Endothelial cell of umbilical vein (primary cell): ENCODE data around the gene OMA1. TPM values are rescaled to one million over a fixed set of nuclear protein-coding genes. Genes with fewer than 3 reads are reported as not detected.

Source experiments
- BruUV-seq: library from RNA; stranded (reverse); fragments of 400-500 nt; replicated peaks from 2 replicates; lab custom pipeline; 2021; lab: Mats Ljungman, UMichigan
- CTCF ChIA-PET: fragments of 300-600, 350-600 bp; sonication (Branson Sonifier 250); formaldehyde crosslinking; loops from one replicate; lab custom pipeline; 2021; ENCODE audit warnings: antibody characterized with exemption, inconsistent platforms; lab: Charles Lee
- POLR2A ChIA-PET: fragments of 300-600, 350-600 bp; sonication (Branson Sonifier 250); formaldehyde crosslinking; loops from one replicate; lab custom pipeline; 2021; ENCODE audit warnings: antibody characterized with exemption, inconsistent platforms; lab: Charles Lee
- DNase-seq: peaks from one replicate; pipeline ENCODE4 v3.0.0-alpha.2; 2011; ENCODE audit warnings: low read depth, low spot score
- FAIRE-seq: peaks from 2 replicates; lab custom pipeline; 2011; peaks lifted over from hg19 to GRCh38; lab: Jason Lieb, UNC
- H2AFZ ChIP-seq: 2 replicates; pipeline ENCODE4 v1.6.0; 2012; ENCODE audit warnings: low read depth, low read length, control low read depth, inconsistent platforms
- H3K27ac ChIP-seq: 2 replicates; pipeline ENCODE4 v1.5.1; 2011; ENCODE audit warnings: low read depth, mild to moderate bottlenecking, control low read depth, low read length, moderate library complexity; ENCODE audit not compliant: insufficient read depth
- H3K27me3 ChIP-seq, 2 experiments: 2 replicates each; pipeline versions ENCODE4 v1.6.0 to v1.6.1; 2011; ENCODE audit warnings: low read length in 2 of 2, mixed read lengths in 1 of 2; ENCODE audit not compliant: control insufficient read depth in 2 of 2, insufficient read depth in 2 of 2
- H3K36me3 ChIP-seq, 2 experiments: 2 replicates in 1 of 2; 3 replicates in 1 of 2; pipeline ENCODE4 v1.5.1; 2011; ENCODE audit warnings: low read length in 2 of 2, mild to moderate bottlenecking in 1 of 2, moderate library complexity in 1 of 2; ENCODE audit not compliant: control insufficient read depth in 2 of 2, insufficient read depth in 2 of 2; ENCODE audit errors: extremely low read depth in 1 of 2
- H3K4me1 ChIP-seq: 3 replicates; pipeline ENCODE4 v1.5.1; 2011; ENCODE audit warnings: mild to moderate bottlenecking, low read length; ENCODE audit not compliant: control insufficient read depth, insufficient read depth; ENCODE audit errors: extremely low read depth
- H3K4me2 ChIP-seq: 2 replicates; pipeline ENCODE4 v1.6.1; 2011; ENCODE audit warnings: low read length, control low read depth, mixed read lengths; ENCODE audit not compliant: insufficient read depth
- H3K4me3 ChIP-seq, 3 experiments: fragments of 200-600 bp in 1 of 3; sonication (generic), shearing (Covaris generic) in 1 of 3; replicated peaks in 1 of 3; 2 replicates each; pipeline ENCODE4 v1.5.1; 2011 to 2016; ENCODE audit warnings: control low read depth in 3 of 3, low read length in 3 of 3, mild to moderate bottlenecking in 2 of 3, inconsistent platforms in 1 of 3, low read depth in 1 of 3, moderate library complexity in 1 of 3; ENCODE audit not compliant: insufficient read depth in 1 of 3
- H3K79me2 ChIP-seq: 2 replicates; pipeline ENCODE4 v1.6.0; 2012; ENCODE audit warnings: low read length, inconsistent platforms; ENCODE audit not compliant: control insufficient read depth, insufficient read depth
- H3K9ac ChIP-seq: replicated peaks from 2 replicates; pipeline ENCODE3; 2011; ENCODE audit warnings: low read length, control low read depth; ENCODE audit not compliant: insufficient read depth; ENCODE audit errors: extremely low read depth
- H3K9me1 ChIP-seq: replicated peaks from 3 replicates; pipeline ENCODE4 v1.6.0; 2011; ENCODE audit warnings: mild to moderate bottlenecking, low read length; ENCODE audit not compliant: control insufficient read depth, insufficient read depth; ENCODE audit errors: extremely low read depth
- H3K9me3 ChIP-seq: replicated peaks from 2 replicates; pipeline ENCODE4 v1.5.1; 2012; ENCODE audit warnings: low read length, inconsistent platforms; ENCODE audit not compliant: control insufficient read depth, insufficient read depth
- H4K20me1 ChIP-seq: replicated peaks from 2 replicates; pipeline ENCODE3; 2011; ENCODE audit warnings: mild to moderate bottlenecking, low read length; ENCODE audit not compliant: control insufficient read depth, insufficient read depth; ENCODE audit errors: extremely low read depth
- CTCF ChIP-seq, 2 donors: IDR thresholded peaks; 1 replicate in 1 of 2; 2 replicates in 1 of 2; pipeline ENCODE4 v1.5.1; 2011; ENCODE audit warnings: low read length in 2 of 2, mild to moderate bottlenecking in 2 of 2, moderate library complexity in 2 of 2, control low read depth in 1 of 2, inconsistent platforms in 1 of 2, low read depth in 1 of 2; ENCODE audit not compliant: insufficient read depth in 1 of 2; ENCODE audit errors: extremely low read depth in 1 of 2
- JUN ChIP-seq: IDR thresholded peaks from 2 replicates; pipeline ENCODE4 v1.6.1; 2011; ENCODE audit warnings: borderline replicate concordance, low read depth; ENCODE audit not compliant: insufficient read length, insufficient read depth
- POLR2AphosphoS5 ChIP-seq: IDR thresholded peaks from 2 replicates; pipeline ENCODE4 v1.6.1; 2012; ENCODE audit warnings: low read depth, mild to moderate bottlenecking, control low read depth, low read length, moderate library complexity; ENCODE audit not compliant: insufficient read depth
- dilution Hi-C: fragments of 300-500 bp; cut with MboI; formaldehyde crosslinking; loops from one replicate; pipeline ENCODE4 v1.15.0; 2019; ENCODE audit warnings: low sequenced_read_pairs; ENCODE audit not compliant: extremely low pct_ligation_motif_present
- intact Hi-C: fragments of 100-400 bp; cut with micrococcal nuclease; formaldehyde crosslinking; loops from one replicate; pipeline ENCODE4 v1.10.0; 2022
- polyA plus RNA-seq, 4 experiments: library from polyadenylated mRNA; depleted of rRNA in 3 of 4; stranded (reverse) in 3 of 4; unstranded in 1 of 4; fragments of >200 nt; gene quantifications; 2 replicates each; pipeline versions ENCODE4 v1.2.1 to v1.2.3, GENCODE V29; 2011 to 2012; ENCODE audit warnings: missing spikeins in 1 of 4
- total RNA-seq: library from RNA; stranded (reverse); gene quantifications from 2 replicates; pipeline ENCODE4 v1.2.3, GENCODE V29; 2021

Gene OMA1
- total and polyA plus RNA-seq, 2 donors (not counting 3 experiments of a cell fraction or from before 2014, with no cell fraction given) = 4.0 to 4.6 TPM

GRCh38 chr1:58515794-58516401 is 30.6 kb downstream of the OMA1 start:
- Histone ChIP-seq H3K79me2 (no peaks in the 10 kb centered on the region), H3K9ac (no peak overlapping the region), H2AFZ (peak overlapping the region; percentile 42), H3K36me3 (no peaks in the 10 kb centered on the region), H3K27ac (no peak overlapping the region), H4K20me1 (no peaks in the 10 kb centered on the region), H3K4me2 (no peak overlapping the region), H3K4me3 (no peak overlapping the region), H3K27me3 (no peaks in the 10 kb centered on the region), H3K9me1 (no peaks in the 10 kb centered on the region), H3K9me3 (no peaks in the 10 kb centered on the region), H3K4me1 (no peaks in the 10 kb centered on the region)
- TF ChIP-seq POLR2AphosphoS5 = no peak
- no peak for TF ChIP-seq JUN
- peak; percentile 37 to 58 for TF ChIP-seq CTCF (IDR thresholded peaks at IDR 0.05; ENCODE audit: extremely low read depth in 1 of 2, insufficient read depth in 1 of 2, low read depth in 1 of 2, low read length in 2 of 2)
- intact Hi-C loops = loop anchor here (1.0 to 10.0 kb wide), 11 partner anchors 30 to 1681 kb away; partner anchors contain the start of genes JUN, OMA1 and TACSTD2
- dilution Hi-C loops = no loop called here
- POLR2A ChIA-PET = no interaction called here
- CTCF ChIA-PET = interaction anchor here (0.6 to 6.7 kb wide), 17 partner anchors 9 to 1432 kb away, joined by 3 to 110 read pairs (median 3); partner anchors contain the start of gene OMA1
- no TSS peak for BruUV-seq
- FAIRE-seq (peak; percentile 48), DNase-seq (peak; percentile 71)

GRCh38 chr1:58513956-58514355 is 32.6 kb downstream of the OMA1 start:
- CTCF ChIA-PET = interaction anchor here (1.5 to 6.7 kb wide), 6 partner anchors 138 to 1457 kb away, joined by 3 to 110 read pairs (median 8); no protein-coding TSS in a partner anchor
- Histone ChIP-seq H3K9me3 (no peaks in the 10 kb centered on the region), H3K36me3 (no peaks in the 10 kb centered on the region), H3K4me2 (no peak overlapping the region), H3K9me1 (no peaks in the 10 kb centered on the region), H3K4me3 (no peak overlapping the region), H3K27me3 (no peaks in the 10 kb centered on the region), H3K4me1 (no peaks in the 10 kb centered on the region), H3K79me2 (no peaks in the 10 kb centered on the region), H2AFZ (no peak overlapping the region), H3K9ac (no peak overlapping the region), H4K20me1 (no peaks in the 10 kb centered on the region), H3K27ac (no peak overlapping the region)
- dilution Hi-C loops = no loop called here
- intact Hi-C loops = loop anchor here (10.0 kb wide), 2 partner anchors 381 to 1679 kb away; no protein-coding TSS in a partner anchor
- FAIRE-seq (no peak), DNase-seq (no peak)
- TF ChIP-seq CTCF (IDR thresholded peaks at IDR 0.05; ENCODE audit: extremely low read depth in 1 of 2, insufficient read depth in 1 of 2, low read depth in 1 of 2, low read length in 2 of 2) = no peak
- POLR2A ChIA-PET = no interaction called here
- BruUV-seq = no TSS peak
